B cell (primary cell): ENCODE results near the gene PRAMEF14.
"Not testable (repeated sequence)": the region's sequence is repeated elsewhere in the genome, so short reads cannot be mapped to it uniquely, and the experiment has no call there.

ENCODE experiments used
- CTCF ChIP-seq: fragments of 200-600 bp; IDR thresholded peaks from one replicate; pipeline ENCODE4 v1.8.0; 2022; ENCODE audit warnings: antibody characterized with exemption, mild to moderate bottlenecking
- EZH2 ChIP-seq: IDR thresholded peaks from 2 replicates; pipeline ENCODE4 v1.6.1; 2012; ENCODE audit warnings: borderline replicate concordance, low read depth, mild to moderate bottlenecking, moderate library complexity, low read length; ENCODE audit not compliant: insufficient read depth, poor library complexity, severe bottlenecking

DNA sequence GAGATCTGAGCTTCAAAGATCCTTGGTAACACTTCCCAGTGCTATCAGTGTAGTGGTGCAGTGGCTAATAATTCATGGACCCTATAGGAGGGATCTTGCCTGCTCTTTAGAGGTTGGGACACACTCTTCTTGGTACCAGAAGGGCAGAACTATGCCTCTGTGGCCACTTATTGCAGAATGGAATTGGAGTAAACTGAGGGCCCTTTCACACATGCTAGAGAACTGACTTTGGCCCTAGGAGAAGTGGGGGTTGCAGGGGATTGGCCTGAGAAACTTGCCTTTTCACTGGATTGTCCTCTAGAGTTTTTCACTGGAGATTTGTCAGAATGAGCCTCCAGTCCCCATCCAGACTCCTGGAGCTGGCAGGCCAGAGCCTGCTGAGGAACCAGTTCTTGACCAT, 42.4 kb upstream of the PRAMEF14 start, which contains the start of gene PRAMEF17:
- not testable (repeated sequence) for TF ChIP-seq CTCF, EZH2
